Activated CD4-positive, alpha-beta memory T cell treated with anti-CD3 and anti-CD28 coated beads, Interleukin-2, amount 10 ng/mL, durations not matched to agents 7 days and 5 days (primary cell): ENCODE data around the gene MET. TPM values are rescaled to one million over a fixed set of nuclear protein-coding genes. Genes with fewer than 3 reads are reported as not detected.

Experiments
- CTCF ChIA-PET: fragments of 350-600 bp; sonication (Branson Sonifier 250); formaldehyde crosslinking; loops from one replicate; lab custom pipeline; 2021; ENCODE audit warnings: antibody characterized with exemption, inconsistent platforms; lab: Charles Lee
- POLR2A ChIA-PET: fragments of 350-600 bp; sonication (Branson Sonifier 250); formaldehyde crosslinking; loops from one replicate; lab custom pipeline; 2021; ENCODE audit warnings: antibody characterized with exemption; lab: Charles Lee
- DNase-seq: peaks from one replicate; pipeline ENCODE4 v3.0.0-alpha.2; 2020
- H3K27ac Mint-ChIP-seq: one replicate; pipeline ENCODE4 v1.8.0; 2021; ENCODE audit warnings: mild to moderate bottlenecking, mixed read lengths
- H3K27me3 Mint-ChIP-seq: one replicate; pipeline ENCODE4 v1.8.0; 2021; ENCODE audit warnings: mixed read lengths
- H3K36me3 Mint-ChIP-seq: one replicate; pipeline ENCODE4 v1.8.0; 2021; ENCODE audit warnings: low read depth, mixed read lengths
- H3K4me1 Mint-ChIP-seq: one replicate; pipeline ENCODE4 v1.8.0; 2021; ENCODE audit warnings: mixed read lengths
- H3K4me3 Mint-ChIP-seq: one replicate; pipeline ENCODE4 v1.8.0; 2021; ENCODE audit warnings: mild to moderate bottlenecking, mixed read lengths
- H3K9me3 Mint-ChIP-seq: one replicate; pipeline ENCODE4 v1.8.0; 2021; ENCODE audit warnings: mixed read lengths
- total RNA-seq, 2 experiments: library from RNA; stranded (reverse); gene quantifications; one replicate each; pipeline ENCODE4 v1.2.3, GENCODE V29; 2021

MET gene
- total RNA-seq, 2 experiments from 2014 or later, result 0.65 to 0.83 TPM

GRCh38 chr7:116691664-116692063 is 19.7 kb downstream of the MET start:
- CTCF ChIA-PET, result no interaction called here

GRCh38 chr7:116692401-116693308 is 20.7 kb downstream of the MET start:
- peaks cover 9% of the 10 kb centered on the region for H3K27me3 Mint-ChIP-seq
- ChIA-PET CTCF (no interaction called here), POLR2A (no interaction called here)
- no peak overlapping the region for H3K27ac Mint-ChIP-seq
- H3K4me1 Mint-ChIP-seq, result no peaks in the 10 kb centered on the region
- H3K4me3 Mint-ChIP-seq, result no peak overlapping the region
- no peaks in the 10 kb centered on the region for H3K36me3 Mint-ChIP-seq
- H3K9me3 Mint-ChIP-seq, result no peaks in the 10 kb centered on the region
- DNase-seq, result no peak

More at GRCh38 chr7:116691664-116692063, 19.7 kb downstream of the MET start:
- H3K4me3 Mint-ChIP-seq, result no peak overlapping the region
- no peak for DNase-seq
- no peaks in the 10 kb centered on the region for H3K36me3 Mint-ChIP-seq
- H3K27me3 Mint-ChIP-seq, result peaks cover 13% of the 10 kb centered on the region
- no peaks in the 10 kb centered on the region for H3K9me3 Mint-ChIP-seq
- no peak overlapping the region for H3K27ac Mint-ChIP-seq
- POLR2A ChIA-PET, result no interaction called here
- H3K4me1 Mint-ChIP-seq, result no peaks in the 10 kb centered on the region

- POLR2A ChIA-PET, result no interaction called here
Observed at GRCh38 chr7:116696707-116697106, 24.7 kb downstream of the MET start.

GRCh38 chr7:116697152-116697551 is 25.2 kb downstream of the MET start:
- POLR2A ChIA-PET, result no interaction called here
- Mint-ChIP-seq H3K27ac (no peak overlapping the region), H3K9me3 (no peaks in the 10 kb centered on the region), H3K4me1 (no peaks in the 10 kb centered on the region), H3K27me3 (peaks cover 8% of the 10 kb centered on the region), H3K36me3 (no peaks in the 10 kb centered on the region), H3K4me3 (no peak overlapping the region)
- no peak for DNase-seq
- CTCF ChIA-PET, result no interaction called here

More at GRCh38 chr7:116696707-116697106, 24.7 kb downstream of the MET start:
- H3K4me1 Mint-ChIP-seq, result no peaks in the 10 kb centered on the region
- no peak for DNase-seq
- peaks cover 8% of the 10 kb centered on the region for H3K27me3 Mint-ChIP-seq
- H3K27ac Mint-ChIP-seq, result no peak overlapping the region
- no peaks in the 10 kb centered on the region for H3K36me3 Mint-ChIP-seq
- CTCF ChIA-PET, result no interaction called here
- H3K4me3 Mint-ChIP-seq, result no peak overlapping the region
- H3K9me3 Mint-ChIP-seq, result no peaks in the 10 kb centered on the region

GRCh38 chr7:116697761-116698160 is 25.8 kb downstream of the MET start:
- peaks cover 10% of the 10 kb centered on the region for H3K27me3 Mint-ChIP-seq
- no peak overlapping the region for H3K4me3 Mint-ChIP-seq
- POLR2A ChIA-PET, result no interaction called here
- no peak overlapping the region for H3K27ac Mint-ChIP-seq
- no peaks in the 10 kb centered on the region for H3K4me1 Mint-ChIP-seq
- H3K9me3 Mint-ChIP-seq, result no peaks in the 10 kb centered on the region
- CTCF ChIA-PET, result no interaction called here
- no peak for DNase-seq
- H3K36me3 Mint-ChIP-seq, result no peaks in the 10 kb centered on the region

DNA sequence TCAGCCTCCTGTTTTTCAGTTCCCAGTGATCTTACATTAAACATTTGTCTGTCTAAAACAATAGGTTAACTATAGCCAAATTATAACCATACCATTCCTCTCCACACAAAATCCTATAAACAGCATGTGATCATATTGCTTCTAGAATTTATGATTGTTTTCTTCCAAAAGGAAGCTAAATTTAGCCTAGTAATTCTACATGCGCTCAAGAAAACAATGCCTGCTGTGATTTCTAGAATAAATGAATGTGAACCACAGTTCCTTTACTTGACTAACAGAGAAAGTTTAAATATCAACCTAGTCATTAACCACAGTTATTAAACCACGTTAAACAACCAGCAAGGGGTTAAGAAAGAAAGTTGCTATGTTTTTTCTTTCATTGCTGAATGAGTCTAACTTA is 26.4 kb downstream of the MET start:
- Mint-ChIP-seq H3K36me3 (no peaks in the 10 kb centered on the region), H3K27me3 (peaks cover 10% of the 10 kb centered on the region), H3K27ac (no peak overlapping the region), H3K9me3 (no peaks in the 10 kb centered on the region), H3K4me3 (no peak overlapping the region), H3K4me1 (no peaks in the 10 kb centered on the region)
- POLR2A ChIA-PET, result no interaction called here
- CTCF ChIA-PET, result no interaction called here
- no peak for DNase-seq

GRCh38 chr7:116698930-116699721 is 27.1 kb downstream of the MET start:
- H3K4me1 Mint-ChIP-seq, result no peaks in the 10 kb centered on the region
- H3K4me3 Mint-ChIP-seq, result no peak overlapping the region
- H3K27me3 Mint-ChIP-seq, result peaks cover 11% of the 10 kb centered on the region
- POLR2A ChIA-PET, result no interaction called here
- CTCF ChIA-PET, result no interaction called here
- no peak overlapping the region for H3K27ac Mint-ChIP-seq
- DNase-seq, result no peak
- H3K36me3 Mint-ChIP-seq, result no peaks in the 10 kb centered on the region
- H3K9me3 Mint-ChIP-seq, result no peaks in the 10 kb centered on the region

- H3K9me3 Mint-ChIP-seq, result no peaks in the 10 kb centered on the region
- H3K27ac Mint-ChIP-seq, result no peak overlapping the region
- DNase-seq, result no peak
- no peak overlapping the region for H3K4me3 Mint-ChIP-seq
- H3K27me3 Mint-ChIP-seq, result peaks cover 15% of the 10 kb centered on the region
- POLR2A ChIA-PET, result no interaction called here
- no peaks in the 10 kb centered on the region for H3K4me1 Mint-ChIP-seq
- H3K36me3 Mint-ChIP-seq, result no peaks in the 10 kb centered on the region
- CTCF ChIA-PET, result interaction anchor here (0.5 kb wide), 1 partner anchor 16 kb away, joined by 5 read pairs; no protein-coding TSS in a partner anchor
Observed at GRCh38 chr7:116699722-116700120, 27.7 kb downstream of the MET start.

GRCh38 chr7:116702046-116702785 is 30.2 kb downstream of the MET start:
- ChIA-PET CTCF (no interaction called here), POLR2A (no interaction called here)
- Mint-ChIP-seq H3K27ac (no peak overlapping the region), H3K9me3 (no peaks in the 10 kb centered on the region), H3K4me1 (no peaks in the 10 kb centered on the region), H3K4me3 (no peak overlapping the region), H3K27me3 (peaks cover 14% of the 10 kb centered on the region), H3K36me3 (no peaks in the 10 kb centered on the region)
- no peak for DNase-seq

DNA sequence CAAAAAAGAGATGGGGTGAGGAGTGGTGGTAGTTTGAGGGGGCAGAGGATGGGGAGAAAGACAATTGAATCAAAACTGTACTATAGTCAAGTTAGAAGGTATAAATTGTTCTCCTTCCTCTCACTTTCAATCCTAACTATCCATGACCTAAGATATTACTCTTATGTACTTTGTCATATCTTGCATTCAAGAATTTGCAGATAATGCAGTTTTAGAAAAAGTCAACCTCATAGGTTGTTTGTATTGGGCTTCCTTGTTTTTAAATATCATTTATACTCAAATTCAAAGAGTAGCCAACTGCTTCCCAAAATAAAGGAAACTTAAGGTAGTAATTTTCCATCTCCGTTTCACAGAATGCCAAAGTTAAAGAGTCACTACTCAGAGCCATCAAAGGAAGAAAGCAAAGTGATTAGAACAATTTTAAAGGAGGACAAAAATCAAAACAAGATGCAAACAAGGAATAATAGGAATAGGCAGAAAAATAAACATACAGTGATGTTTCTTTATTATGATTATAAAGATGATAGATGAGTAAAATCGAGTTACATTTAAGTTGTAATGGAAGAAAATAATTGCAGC is 32.7 kb downstream of the MET start:
- no peaks in the 10 kb centered on the region for H3K9me3 Mint-ChIP-seq
- no peak overlapping the region for H3K27ac Mint-ChIP-seq
- no peak for DNase-seq
- ChIA-PET CTCF (no interaction called here), POLR2A (no interaction called here)
- H3K4me1 Mint-ChIP-seq, result no peaks in the 10 kb centered on the region
- H3K27me3 Mint-ChIP-seq, result peaks cover 17% of the 10 kb centered on the region
- no peak overlapping the region for H3K4me3 Mint-ChIP-seq
- H3K36me3 Mint-ChIP-seq, result no peaks in the 10 kb centered on the region

DNA sequence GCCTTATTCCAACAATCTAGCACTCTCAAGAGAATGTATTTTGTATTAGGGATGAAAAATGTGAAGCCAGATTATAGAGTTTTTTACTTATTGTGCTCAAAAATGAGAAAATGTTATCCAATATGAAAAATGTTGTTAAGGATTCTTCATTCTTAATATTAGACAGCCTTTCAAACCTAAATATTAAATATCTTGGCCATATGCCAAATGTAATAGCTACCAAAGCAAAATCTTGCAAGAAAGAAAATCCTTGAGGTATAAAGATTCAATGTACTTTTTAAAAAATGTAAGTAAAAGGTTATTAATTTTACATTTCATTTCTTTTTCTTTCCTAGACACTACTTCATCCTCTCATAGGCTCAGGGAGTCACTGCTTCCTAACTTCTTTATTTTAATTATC is 33.4 kb downstream of the MET start:
- Mint-ChIP-seq H3K4me3 (no peak overlapping the region), H3K27me3 (peaks cover 16% of the 10 kb centered on the region), H3K4me1 (no peaks in the 10 kb centered on the region), H3K36me3 (no peaks in the 10 kb centered on the region), H3K9me3 (no peaks in the 10 kb centered on the region), H3K27ac (no peak overlapping the region)
- ChIA-PET CTCF (no interaction called here), POLR2A (no interaction called here)
- no peak for DNase-seq

DNA sequence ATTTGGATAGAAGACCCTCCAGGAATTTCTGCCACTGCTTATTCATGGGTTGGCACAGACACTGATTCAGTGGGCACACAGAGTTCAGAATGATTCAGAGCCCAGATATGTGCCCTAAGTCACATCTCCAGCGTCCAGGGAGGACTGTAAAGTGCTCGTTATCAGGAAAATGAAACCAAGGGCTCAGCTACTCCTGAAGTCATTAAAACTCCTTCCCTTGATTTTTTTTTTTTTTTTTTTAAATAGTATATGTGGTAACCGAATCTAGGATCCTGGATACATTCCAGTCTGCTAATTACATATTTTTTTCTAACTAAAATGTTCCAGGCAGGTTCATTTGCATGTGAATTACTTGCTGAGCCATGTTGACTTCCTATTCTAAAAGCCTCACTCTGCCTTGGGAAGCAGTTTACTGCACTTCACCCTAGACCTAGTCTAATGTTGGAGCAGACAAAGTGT is 34.7 kb downstream of the MET start:
- H3K9me3 Mint-ChIP-seq, result no peaks in the 10 kb centered on the region
- no peak overlapping the region for H3K4me3 Mint-ChIP-seq
- H3K27ac Mint-ChIP-seq, result no peak overlapping the region
- ChIA-PET POLR2A (no interaction called here), CTCF (no interaction called here)
- no peak for DNase-seq
- peaks cover 16% of the 10 kb centered on the region for H3K27me3 Mint-ChIP-seq
- no peaks in the 10 kb centered on the region for H3K36me3 Mint-ChIP-seq
- no peaks in the 10 kb centered on the region for H3K4me1 Mint-ChIP-seq
